NOMO-1 (cell line): ENCODE measurements around the gene CACNB1.
"Not testable (repeated sequence)": the region's sequence is repeated elsewhere in the genome, so short reads cannot be mapped to it uniquely, and the experiment has no call there.

Experiments used
- DNase-seq, 2 experiments: peaks; one replicate each; lab custom pipeline; 2025; ENCODE audit not compliant: unreplicated experiment in 2 of 2; lab: John Stamatoyannopoulos, UW

CACNB1 gene

DNA sequence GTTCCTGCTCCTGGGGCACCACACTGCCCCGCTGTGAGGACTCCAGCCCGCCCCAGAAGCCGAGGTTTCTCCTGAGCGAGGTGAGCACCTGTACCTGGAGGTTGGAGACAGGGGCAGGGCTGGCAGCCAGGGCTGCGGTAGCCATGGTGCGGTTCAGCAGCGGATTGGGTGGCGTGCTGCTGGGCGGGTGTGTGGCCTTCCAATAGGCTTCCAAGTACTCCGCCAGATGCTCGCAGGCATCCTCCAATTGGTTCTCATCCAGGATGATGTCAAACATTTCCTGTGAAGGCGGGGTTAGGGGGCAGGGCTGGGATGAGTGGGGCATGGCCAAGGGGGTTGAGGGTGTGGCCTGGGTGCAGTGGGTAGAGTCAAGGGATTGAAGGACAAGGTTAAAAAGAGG, 20.2 kb downstream of the CACNB1 start:
- peak in 1 of 2 experiments; percentile 21 for DNase-seq

DNA sequence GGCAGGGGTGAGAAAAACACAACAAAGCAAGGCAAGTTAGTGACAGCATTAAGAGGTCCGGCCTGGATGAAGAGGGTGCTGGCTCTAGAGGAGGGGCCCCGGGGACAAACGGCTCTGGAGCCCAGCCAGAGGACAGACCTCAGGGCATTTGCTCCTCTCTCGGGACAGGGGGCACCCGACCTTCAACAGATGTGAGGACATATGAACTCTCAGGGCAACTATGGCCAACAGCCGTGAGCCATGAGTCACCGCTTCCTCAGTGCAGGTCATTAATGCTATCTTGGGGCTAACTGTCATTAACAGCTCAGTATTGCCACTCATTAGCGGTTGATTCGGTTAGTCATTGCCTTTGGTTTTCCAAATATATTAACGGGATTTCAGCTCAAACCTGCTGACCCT, 21.8 kb downstream of the CACNB1 start:
- DNase-seq: peak; percentile 91 to 97

DNA sequence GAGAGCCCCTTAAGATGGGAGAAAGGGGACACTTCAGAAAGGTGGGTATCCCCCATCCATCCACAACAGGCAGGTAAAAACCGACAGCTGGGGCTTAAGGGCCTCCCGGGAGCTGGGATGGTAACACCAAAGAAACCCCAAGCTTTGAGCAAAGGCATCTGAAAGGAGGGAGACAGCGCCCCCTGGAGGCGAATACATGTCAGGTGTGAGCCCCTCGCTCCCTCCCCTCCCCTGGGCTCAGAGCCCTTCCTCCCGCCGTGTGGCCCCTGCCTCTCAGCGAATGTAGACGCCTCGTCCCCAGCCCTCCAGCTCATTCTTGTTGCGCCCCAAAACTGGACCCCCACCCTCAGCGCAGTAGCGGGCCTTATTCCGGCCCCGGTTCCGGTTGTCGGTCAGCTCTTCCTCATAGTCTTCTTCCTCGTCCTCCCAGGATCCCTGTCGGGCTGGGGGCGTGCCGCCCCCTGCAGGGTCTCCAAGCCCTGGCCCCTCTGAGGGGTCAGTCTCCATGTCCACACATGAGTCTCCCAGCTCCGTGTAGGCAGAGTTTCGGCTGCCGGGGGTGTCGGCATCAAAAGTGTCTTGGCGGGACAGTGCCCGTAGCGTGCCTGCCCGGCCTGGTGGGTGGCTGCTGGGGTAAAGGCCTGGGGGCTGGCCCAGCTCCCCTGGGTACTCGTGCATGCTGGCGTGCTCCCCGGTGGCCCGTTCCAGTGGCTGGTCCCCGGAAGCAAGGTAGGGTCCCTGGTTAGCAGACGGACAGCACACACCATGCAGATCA, 22.4 kb downstream of the CACNB1 start:
- DNase-seq: peak; percentile 75 to 83

DNA sequence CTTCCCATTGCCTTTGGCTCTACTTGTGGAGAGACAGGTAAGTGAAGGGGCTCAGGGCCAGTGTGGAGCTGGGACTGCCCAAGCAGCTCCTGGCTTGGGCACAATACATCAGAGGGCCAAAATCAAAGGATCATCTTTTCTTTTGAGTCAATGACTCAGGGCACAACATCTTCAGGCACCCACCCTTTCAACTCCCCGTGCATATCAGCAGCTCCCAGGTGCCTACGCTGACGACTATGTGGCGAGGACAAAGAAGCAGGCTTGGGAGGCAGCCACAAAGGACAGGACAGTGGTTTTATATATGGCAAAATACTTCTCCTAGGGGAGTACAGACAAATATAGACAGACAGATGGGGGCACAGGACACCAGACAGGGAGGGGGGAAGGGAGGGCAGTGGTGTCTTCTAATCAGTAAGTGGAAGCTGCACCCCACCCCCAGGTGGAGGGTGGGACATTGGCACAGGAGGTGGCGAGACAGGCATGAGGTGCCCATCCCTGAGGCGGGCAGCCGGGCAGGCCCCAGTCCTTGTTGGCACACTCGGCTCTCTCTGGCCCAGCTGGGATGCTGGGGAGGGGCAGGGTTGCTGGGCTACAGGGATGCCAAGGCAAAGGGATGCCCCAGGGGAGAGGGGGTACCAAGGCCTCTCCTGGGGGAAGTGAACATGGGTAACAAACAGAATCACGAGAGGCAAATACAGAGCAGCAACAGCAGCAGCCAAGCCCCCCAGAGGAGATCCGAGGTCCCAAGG, 23.8 kb downstream of the CACNB1 start:
- no peak for DNase-seq

DNA sequence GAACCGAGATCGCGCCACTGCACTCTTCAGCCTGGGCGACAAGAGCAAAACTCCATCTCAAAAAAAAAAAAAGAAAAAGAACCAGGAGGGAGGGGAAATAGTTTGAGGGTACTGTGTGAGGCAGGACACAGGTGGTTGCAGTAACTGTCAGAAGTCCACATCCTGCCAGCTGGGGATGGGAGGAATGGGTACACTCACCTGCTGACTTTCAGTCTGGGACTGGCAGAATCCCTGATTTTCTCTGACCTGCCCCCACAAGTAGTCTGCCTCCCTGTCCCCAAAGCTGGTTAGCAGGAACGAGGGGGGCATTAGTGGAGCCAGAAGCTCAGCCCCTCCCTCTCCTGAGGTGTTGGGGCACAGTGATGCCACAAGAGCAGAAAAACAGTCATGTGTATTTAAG, 24.4 kb downstream of the CACNB1 start:
- no peak for DNase-seq

DNA sequence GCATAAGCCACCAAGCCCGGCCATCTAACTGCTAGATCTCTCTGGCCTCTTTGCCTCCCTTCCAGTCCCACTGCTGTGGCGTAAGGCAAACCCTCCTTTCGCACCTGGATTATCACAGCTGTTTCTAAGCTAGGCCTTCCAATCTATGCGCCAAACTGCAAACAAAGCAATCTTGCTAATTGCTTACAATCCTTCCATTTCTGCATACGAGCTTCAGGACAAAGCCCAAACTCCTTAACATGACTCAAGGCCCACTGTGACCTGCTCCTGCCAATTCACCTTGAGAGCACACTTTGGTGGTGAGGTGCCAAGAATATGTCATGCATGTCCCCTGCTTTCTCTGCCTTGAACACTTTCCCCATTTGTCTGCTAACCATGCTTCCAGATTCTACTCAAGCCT, 25.5 kb downstream of the CACNB1 start:
- no peak for DNase-seq

DNA sequence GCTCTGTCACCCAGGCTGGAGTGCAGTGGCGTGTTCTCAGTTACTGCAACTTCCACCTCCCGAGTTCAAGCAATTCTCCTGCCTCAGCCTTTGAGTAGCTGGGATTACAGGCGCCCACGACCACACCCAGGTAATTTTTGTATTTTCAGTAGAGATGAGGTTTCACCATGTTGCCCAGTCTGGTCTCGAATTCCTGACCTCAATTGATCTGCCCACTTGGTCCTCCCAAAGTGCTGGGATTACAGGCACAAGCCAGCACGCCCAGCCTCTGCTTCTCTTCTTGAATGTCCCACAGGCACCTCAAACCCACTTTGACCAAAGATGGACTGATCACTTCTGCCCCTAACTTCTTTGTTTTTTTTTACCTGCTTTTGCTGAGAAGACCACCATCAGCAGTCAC, 26.9 kb downstream of the CACNB1 start:
- DNase-seq: no peak

DNA sequence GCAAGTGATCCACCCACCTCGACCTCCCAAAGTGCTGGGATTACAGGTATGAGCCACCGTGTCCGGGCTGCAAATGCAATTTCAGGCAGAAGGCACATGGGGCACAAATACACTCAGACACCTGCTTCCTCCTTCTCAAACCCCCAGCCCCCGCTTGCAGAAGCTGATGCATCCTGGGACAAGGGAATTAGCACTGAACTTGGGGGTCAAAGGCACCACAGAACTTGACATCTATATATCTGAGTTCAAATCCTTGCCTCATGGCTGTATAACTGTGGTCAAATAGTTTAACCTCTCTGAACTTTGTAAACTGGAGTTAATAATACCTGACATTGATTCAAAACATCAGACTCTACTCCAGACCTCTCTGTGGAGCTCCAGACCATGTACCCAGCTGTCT, 27.4 kb downstream of the CACNB1 start:
- DNase-seq: peak in 1 of 2 experiments; percentile 19

DNA sequence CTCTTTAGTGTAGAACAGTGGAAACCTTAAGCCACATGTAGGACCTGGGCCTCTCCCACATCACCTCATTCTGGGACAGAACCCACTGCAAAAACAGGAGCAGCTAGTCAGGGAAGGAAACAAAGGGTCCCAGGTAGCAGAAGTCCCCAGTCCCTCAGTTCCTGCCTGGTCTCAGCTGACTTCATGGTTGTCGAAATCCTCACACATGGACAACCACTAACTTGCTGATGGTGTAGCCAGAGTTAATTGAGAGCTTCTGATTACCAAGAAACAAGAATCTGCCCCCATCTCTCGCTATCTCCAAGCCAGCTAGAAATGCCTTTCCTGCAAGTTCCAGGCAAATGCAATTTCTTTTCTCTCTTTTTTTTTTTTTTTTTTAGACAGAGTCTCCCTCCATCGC, 28.0 kb downstream of the CACNB1 start:
- DNase-seq: no peak

DNA sequence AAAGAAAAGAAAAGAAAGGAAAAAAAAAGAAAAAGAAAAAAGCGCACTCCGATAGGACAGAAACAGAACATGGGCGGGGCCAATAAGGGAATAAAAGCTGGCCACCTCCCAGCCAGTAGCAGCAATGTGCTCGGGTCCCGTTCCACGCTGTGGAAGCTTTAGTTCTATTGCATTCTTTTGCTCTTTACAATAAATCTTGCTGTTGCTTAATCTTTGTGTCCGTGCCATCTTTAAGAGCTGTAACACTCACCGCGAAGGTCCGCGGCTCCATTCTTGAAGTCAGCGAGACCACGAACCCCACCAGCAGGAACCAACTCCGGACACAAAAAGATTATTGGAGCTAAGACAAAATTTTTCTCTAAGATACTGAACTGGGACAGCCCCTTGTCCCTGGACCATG, 28.4 kb downstream of the CACNB1 start:
- DNase-seq: peak; percentile 56 to 65

DNA sequence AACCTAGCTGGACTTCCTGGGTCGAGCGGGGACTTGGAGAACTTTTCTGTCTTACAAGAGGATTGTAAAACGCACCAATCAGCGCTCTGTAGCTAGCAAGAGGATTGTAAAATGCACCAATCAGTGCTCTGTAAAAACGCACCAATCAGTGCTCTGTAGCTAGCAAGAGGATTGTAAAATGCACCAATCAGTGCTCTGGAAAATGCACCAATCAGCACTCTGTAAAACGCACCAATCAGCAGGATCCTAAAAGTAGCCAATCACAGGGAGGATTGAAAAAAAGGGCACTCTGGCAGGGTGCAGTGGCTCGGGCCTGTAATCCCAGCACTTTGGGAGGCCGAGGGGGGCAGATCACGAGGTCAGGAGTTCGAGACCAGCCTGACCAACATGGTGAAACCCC, 29.0 kb downstream of the CACNB1 start:
- not testable (repeated sequence) for DNase-seq

DNA sequence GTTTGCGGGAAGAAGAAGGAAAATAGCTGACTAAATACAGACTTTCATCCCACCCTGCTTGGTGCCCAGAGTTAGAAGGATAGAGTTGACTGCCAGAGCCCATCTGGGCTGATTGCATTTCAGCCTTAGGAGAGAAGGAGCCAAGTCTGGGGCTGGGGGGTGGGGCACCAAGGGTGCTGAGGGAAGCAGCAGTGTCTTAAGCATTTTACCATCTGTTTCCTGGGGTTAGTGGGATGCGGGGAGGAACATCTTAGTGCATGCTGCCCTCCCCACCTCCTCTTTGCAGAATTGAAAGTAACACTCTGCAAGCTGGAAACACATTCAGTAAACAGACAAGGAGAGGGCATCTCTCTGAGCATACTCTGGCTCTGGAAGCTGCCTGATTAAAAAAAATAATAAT, 30.0 kb downstream of the CACNB1 start:
- DNase-seq: peak; percentile 84 to 88

DNA sequence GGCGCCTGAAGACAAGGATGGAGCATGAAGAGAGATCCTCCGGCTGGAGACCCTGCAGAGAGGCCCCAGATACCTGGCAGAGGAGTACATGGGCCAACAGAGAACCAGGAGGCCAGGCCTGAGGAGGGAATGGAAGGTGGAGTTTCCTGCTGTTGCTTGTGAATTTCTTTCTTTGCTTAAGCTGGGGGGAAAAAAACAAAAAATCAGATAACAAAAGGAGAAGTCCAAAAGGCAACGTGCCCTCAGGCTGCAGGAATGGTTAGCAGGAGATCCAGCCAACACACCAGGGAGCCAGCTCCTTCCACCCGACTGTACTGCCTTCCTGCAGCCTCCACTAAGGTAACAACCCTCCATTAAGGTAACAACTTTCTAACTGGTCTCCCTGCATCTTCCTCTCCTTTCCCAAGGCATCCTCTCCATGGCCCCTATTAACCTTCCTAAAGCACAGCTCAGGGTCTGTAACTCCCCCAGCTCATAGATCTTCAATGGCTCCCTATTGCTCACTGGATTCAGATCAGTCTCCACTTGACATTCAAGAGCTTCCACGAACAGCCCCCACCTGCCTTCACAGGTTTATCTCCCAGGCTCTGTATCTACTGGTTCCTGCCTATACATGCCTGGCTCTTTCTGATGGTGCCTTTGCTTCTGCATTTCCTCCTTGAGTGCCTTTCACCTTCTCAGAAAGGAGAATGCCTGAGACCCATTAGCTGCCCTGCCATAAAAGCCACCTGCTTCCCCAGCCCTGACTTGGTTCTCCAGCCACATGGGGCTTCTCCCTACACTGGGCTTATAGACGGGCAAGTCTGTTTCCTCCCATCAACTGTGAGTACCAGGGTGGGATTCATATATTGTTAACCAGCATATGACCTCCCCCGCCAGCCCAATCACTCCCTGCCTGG, 30.8 kb downstream of the CACNB1 start:
- DNase-seq: peak in 1 of 2 experiments; percentile 19

DNA sequence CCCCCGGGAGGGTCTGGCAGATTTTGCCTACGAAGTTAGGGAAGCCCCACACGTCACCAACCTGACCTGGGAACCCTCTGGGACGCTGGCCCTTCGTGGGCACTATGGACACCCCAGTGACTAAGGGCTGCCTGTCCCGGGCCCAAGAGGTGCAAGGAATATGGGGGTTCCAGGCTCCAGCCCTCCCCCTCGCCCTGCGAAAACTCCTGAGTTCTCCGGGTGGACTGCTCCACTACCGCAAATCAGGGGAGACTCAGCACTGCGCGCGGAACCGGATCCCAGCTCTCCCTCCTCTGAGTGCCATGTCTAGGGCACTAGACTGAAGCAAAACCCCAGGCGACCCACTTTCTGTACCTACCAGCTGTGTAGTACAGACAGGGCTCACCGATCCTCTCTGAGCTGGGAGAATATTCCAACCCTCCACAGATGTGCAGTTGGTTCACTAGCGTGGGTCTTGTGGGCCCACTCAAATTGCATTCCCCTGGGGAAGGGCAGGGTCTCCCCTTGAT, 31.6 kb downstream of the CACNB1 start, which contains the start of gene ARL5C:
Gene ARL5C, minus strand, starts transcription at position 321 of the 509 bp plus-strand sequence. CDS start 401 bp downstream, outside the sequence.
- peak in 1 of 2 experiments; percentile 19 for DNase-seq

DNA sequence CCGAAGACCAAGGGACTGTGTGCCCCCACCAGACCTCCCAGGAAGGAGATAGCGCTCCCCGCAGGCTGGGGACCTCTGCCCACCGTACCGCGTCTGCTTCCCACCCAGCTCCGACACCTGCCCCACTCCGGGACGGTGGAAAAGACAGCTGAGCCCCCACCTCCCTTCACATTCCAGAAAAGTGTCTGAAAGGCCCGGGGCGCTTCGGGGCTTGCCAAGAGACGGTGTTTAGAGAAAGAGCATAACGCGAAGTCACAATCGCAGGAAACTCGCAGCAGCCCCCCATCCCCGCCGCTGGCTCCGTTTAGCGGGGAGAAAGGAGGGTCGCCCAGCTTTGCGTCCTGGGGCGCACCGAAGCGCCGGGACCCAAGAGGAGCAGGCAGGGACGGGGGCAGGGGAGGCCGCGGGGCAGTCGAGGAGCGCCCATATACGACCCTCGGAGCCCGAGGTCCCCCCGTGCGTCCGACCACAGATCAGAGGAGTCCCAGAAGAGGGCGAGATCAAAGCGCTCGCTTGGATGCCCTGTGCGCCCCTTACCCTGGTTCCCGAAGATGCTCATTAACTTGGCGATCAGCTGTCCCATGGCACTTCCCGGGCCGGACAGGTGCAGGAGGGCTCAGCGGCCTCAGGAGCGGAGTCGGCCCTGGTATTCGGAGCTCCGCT, 32.2 kb downstream of the CACNB1 start:
- DNase-seq: no peak

DNA sequence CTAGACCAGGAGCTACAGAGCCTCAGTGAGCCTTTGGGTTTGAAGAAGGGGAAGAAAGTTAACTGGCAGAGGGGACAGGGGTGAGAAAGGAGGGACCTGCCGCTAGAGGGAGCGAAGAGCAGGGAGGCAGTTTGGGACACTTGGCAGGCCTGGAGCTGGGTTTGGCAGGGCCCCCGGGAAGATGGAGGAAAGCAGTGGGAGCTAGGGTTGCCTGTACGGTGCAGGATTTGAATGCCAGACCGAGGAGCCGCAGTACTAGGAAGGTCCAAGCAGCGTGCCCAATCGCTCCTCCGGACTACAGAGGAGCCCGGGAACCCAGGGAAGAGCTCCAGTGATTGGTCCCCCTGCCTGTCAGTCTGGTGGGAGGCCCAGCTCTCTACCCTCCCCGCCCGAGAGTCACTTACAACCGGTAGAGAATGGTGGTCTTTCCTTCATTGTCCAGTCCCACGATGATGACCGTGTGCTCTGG, 32.8 kb downstream of the CACNB1 start:
- peak; percentile 85 to 93 for DNase-seq

DNA sequence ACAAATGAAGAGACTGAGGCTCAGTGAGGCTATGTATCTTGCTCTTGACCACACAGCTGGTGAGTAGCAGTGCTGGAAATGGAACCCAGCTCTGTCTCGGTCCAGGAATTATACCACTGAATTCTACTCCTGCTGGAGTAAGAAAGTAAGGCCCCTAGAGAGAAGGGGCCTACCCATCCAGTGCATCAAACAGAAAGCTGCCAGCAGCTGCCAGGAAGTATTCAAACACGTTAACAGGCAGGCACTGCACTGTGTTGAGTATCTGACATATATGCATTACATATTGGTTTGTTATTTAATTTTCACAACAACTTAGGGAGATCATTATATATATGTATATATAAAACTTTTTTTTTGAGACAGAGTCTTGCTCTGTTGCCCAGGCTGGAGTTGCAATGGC, 35.5 kb downstream of the CACNB1 start:
- DNase-seq: no peak

DNA sequence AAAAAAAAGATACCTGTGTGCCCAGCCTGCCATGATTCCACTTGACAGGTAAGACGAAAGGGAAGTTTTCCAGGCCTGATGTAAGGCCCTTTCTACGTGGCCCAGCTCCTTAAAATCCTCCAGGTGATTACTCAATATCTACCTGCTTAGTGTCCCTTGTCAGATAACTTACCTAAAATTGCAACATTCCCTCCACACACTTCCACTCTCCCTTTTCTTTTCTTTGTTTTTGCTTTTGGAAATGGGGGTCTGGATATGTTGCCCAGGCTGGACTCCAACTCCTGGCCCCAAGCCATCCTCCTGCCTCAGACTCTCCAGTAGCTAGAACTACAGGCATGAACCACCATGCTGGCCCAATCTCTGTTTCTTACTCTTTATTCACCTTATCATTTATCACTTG, 38.8 kb downstream of the CACNB1 start:
- no peak for DNase-seq

DNA sequence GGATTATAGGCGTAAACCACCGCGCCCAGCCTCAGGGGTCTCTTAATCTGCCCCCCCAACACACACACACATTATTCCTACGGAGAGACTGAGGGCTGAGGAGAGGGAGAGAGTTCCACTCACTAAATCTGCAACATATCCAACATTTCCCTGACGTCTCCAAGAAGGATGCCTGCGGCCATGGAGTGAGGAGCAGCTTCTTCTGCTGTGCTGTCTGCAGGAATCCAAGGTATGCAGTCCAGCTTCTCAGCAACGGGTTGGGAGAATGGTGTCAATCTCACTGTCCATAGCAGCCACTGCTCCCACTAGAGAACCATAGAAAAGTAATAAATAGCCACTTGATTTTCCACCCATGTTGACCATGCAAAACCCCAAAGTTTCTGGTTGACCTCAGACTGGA, 41.0 kb downstream of the CACNB1 start:
- DNase-seq: no peak

DNA sequence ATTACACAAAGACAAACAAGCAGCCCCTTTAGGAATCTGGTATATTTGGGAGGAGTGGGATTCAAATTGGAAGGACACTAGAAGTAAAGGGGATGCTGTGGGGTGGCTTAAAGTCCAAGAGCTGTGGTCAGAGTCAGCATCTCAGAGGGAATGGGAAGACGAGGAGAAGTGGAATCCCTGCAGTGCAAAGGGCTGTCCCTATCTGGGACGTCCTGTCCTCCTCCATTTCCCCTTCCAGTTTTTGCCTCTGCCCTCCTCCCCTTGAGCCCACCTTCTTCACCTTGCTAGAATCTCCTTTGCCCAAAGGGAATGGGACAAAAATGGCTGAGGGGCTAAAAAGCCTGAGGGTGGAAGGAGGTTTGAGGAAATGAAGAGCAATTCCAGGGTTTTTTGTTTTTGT, 41.8 kb downstream of the CACNB1 start:
- no peak for DNase-seq
